DND-41 (cell line): ENCODE data around the gene LYZ.

Experiments used
- CTCF ChIP-seq: IDR thresholded peaks from 2 replicates; pipeline ENCODE4 v1.5.1; 2012; ENCODE audit warnings: borderline replicate concordance, low read length, moderate library complexity, mild to moderate bottlenecking; ENCODE audit not compliant: poor library complexity, severe bottlenecking; ENCODE audit errors: extremely low read depth
- EZH2 ChIP-seq: IDR thresholded peaks from 3 replicates; pipeline ENCODE4 v1.6.1; 2012; ENCODE audit warnings: borderline replicate concordance, low read depth, mild to moderate bottlenecking, moderate library complexity, low read length, inconsistent platforms; ENCODE audit not compliant: severe bottlenecking

DNA sequence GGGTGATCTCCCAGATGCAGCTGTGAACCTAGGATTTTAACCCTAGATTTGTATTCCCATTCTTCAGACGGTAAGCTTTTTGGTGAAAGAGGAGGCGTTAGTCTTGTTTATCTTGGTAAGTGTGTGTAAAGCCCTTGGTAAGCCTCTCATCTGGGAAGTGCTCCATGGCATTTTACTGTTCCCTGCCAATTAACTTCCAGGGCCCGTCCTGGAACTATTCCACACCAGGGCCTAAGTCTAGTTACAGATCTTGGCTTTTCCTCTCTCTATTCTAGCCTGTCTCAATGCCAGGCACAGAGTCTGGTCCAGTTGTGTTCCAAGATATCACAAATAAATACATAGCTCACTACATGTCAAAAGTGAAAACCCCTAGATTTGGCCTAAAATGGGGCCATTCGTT lies 53.8 kb downstream of the LYZ start:
- no peak for TF ChIP-seq CTCF
- no peak for TF ChIP-seq EZH2
